GF-D8 (cell line): Measurements from ENCODE around the gene AEBP2.
"Not testable (repeated sequence)": the region's sequence is repeated elsewhere in the genome, so short reads cannot be mapped to it uniquely, and the experiment has no call there.

Experiments
- DNase-seq: peaks from one replicate; lab custom pipeline; 2025; lab: John Stamatoyannopoulos, UW

The AEBP2 gene

GRCh38 chr12:19439059-19440018, at the start of gene AEBP2:
Gene AEBP2, plus strand, starts transcription at chr12:19439492. Its CDS starts 208 bp downstream, at chr12:19439700.
- peak; percentile 77 for DNase-seq

GRCh38 chr12:19390051-19390598, 49.2 kb upstream of the AEBP2 start:
- no peak for DNase-seq

GRCh38 chr12:19392644-19393043, 46.6 kb upstream of the AEBP2 start:
- DNase-seq, result not testable (repeated sequence)

- no peak for DNase-seq
These were observed 44.9 kb upstream of the AEBP2 start for GRCh38 chr12:19394385-19394784.

- no peak for DNase-seq
These were observed 41.8 kb upstream of the AEBP2 start for GRCh38 chr12:19397534-19397933.

- no peak for DNase-seq
These were observed 40.6 kb upstream of the AEBP2 start for GRCh38 chr12:19398376-19399363.

GRCh38 chr12:19400649-19401285, 38.5 kb upstream of the AEBP2 start:
- not testable (repeated sequence) for DNase-seq

GRCh38 chr12:19402211-19402610, 37.1 kb upstream of the AEBP2 start:
- no peak for DNase-seq

GRCh38 chr12:19402743-19403431, 36.4 kb upstream of the AEBP2 start:
- DNase-seq, result no peak

- no peak for DNase-seq
These were observed 34.9 kb upstream of the AEBP2 start for GRCh38 chr12:19404242-19404880.

GRCh38 chr12:19409376-19409775, 29.9 kb upstream of the AEBP2 start:
- DNase-seq, result no peak

GRCh38 chr12:19410211-19410610, 29.1 kb upstream of the AEBP2 start:
- DNase-seq, result no peak

GRCh38 chr12:19410629-19411185, 28.6 kb upstream of the AEBP2 start:
- DNase-seq, result no peak

GRCh38 chr12:19411234-19412204, 27.8 kb upstream of the AEBP2 start:
- no peak for DNase-seq

- no peak for DNase-seq
These were observed 26.4 kb upstream of the AEBP2 start for GRCh38 chr12:19412844-19413243.

- not testable (repeated sequence) for DNase-seq
These were observed 25.7 kb upstream of the AEBP2 start for GRCh38 chr12:19413582-19413981.

- no peak for DNase-seq
These were observed 23.7 kb upstream of the AEBP2 start for GRCh38 chr12:19415563-19415962.

- no peak for DNase-seq
These were observed 20.2 kb upstream of the AEBP2 start for GRCh38 chr12:19419086-19419485.
